ENCODE data around the gene KCNH2. TPM values are rescaled to one million over a fixed set of nuclear protein-coding genes. Genes with fewer than 3 reads are reported as not detected.
"Not testable (repeated sequence)": the region's sequence is repeated elsewhere in the genome, so short reads cannot be mapped to it uniquely, and the experiment has no call there.

KCNH2 gene
- total RNA-seq, 4 donors from 2014 or later, result 2.4 to 8.5 (median 3.4) TPM

GRCh38 chr7:150914196-150914595 is 63.9 kb downstream of the KCNH2 start:
- TF ChIP-seq, protein P1, sequence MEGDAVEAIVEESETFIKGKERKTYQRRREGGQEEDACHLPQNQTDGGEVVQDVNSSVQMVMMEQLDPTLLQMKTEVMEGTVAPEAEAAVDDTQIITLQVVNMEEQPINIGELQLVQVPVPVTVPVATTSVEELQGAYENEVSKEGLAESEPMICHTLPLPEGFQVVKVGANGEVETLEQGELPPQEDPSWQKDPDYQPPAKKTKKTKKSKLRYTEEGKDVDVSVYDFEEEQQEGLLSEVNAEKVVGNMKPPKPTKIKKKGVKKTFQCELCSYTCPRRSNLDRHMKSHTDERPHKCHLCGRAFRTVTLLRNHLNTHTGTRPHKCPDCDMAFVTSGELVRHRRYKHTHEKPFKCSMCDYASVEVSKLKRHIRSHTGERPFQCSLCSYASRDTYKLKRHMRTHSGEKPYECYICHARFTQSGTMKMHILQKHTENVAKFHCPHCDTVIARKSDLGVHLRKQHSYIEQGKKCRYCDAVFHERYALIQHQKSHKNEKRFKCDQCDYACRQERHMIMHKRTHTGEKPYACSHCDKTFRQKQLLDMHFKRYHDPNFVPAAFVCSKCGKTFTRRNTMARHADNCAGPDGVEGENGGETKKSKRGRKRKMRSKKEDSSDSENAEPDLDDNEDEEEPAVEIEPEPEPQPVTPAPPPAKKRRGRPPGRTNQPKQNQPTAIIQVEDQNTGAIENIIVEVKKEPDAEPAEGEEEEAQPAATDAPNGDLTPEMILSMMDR (IDR thresholded peaks at IDR 0.05), result no peak
- TF ChIP-seq POLR2A (IDR thresholded peaks at IDR 0.05), result no peak
- Histone ChIP-seq H3K4me1 (peaks cover 0 to 7% (median 0%) of the 10 kb centered on the region in 4 donors), H3K27ac (no peak overlapping the region), H3K36me3 (no peaks in the 10 kb centered on the region), H3K9me3 (no peaks in the 10 kb centered on the region), H3K4me3 (no peak overlapping the region), H3K27me3 (no peaks in the 10 kb centered on the region)
- no peak for DNase-seq

- TF ChIP-seq, protein P1 (IDR thresholded peaks at IDR 0.05), result no peak
- TF ChIP-seq POLR2A (IDR thresholded peaks at IDR 0.05), result no peak
- Histone ChIP-seq H3K27ac (no peak overlapping the region), H3K36me3 (no peaks in the 10 kb centered on the region), H3K4me1 (no peaks in the 10 kb centered on the region), H3K9me3 (no peaks in the 10 kb centered on the region), H3K4me3 (no peak overlapping the region), H3K27me3 (no peaks in the 10 kb centered on the region)
- DNase-seq, result no peak
Observed at GRCh38 chr7:150912427-150912826, 65.7 kb downstream of the KCNH2 start.

DNA sequence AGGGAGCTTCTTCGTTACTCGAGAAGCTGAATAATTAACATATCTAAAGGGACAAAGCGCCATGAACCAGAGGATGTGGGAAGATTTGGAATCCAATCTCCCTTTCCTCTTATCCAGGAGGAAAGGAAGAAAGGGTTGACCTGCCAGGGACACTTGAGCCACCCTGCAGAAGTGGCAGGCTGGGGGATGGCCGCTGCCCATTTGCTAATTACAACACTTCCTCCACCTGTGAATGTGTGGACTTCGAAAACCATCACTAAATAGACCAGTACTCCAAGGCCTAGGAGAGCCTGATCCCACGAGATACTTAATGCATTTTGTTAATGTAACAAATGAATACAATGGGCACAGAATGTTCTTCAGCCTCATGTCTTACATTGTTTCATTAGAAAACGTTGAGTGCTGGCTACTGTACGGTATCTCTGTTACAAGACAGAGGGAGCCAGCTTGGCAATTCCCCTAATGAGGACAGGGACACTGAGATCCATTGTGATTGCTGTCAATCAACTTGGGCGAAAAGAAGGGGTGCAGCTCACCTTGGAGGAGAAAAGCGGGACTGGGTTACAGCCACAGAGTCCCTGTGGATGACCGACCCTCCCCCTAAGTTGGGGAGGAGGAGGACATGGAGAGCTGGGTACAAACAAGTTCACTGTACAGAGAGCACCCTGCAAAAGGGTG is 66.4 kb downstream of the KCNH2 start:
- Histone ChIP-seq H3K9me3 (no peaks in the 10 kb centered on the region), H3K36me3 (no peaks in the 10 kb centered on the region), H3K27ac (no peak overlapping the region), H3K4me1 (no peaks in the 10 kb centered on the region), H3K4me3 (no peak overlapping the region), H3K27me3 (no peaks in the 10 kb centered on the region)
- DNase-seq, result no peak
- no peak for TF ChIP-seq POLR2A (IDR thresholded peaks at IDR 0.05)
- TF ChIP-seq, protein P1 (IDR thresholded peaks at IDR 0.05), result no peak

- H3K27ac ChIP-seq, result no peak overlapping the region
- H3K4me1 ChIP-seq, result no peaks in the 10 kb centered on the region
- no peak overlapping the region for H3K4me3 ChIP-seq
- TF ChIP-seq, protein P1 (IDR thresholded peaks at IDR 0.05), result no peak
- no peak for TF ChIP-seq POLR2A (IDR thresholded peaks at IDR 0.05)
- H3K27me3 ChIP-seq, result no peaks in the 10 kb centered on the region
- no peaks in the 10 kb centered on the region for H3K36me3 ChIP-seq
- no peak for DNase-seq
- no peaks in the 10 kb centered on the region for H3K9me3 ChIP-seq
Observed at GRCh38 chr7:150910996-150911422, 67.1 kb downstream of the KCNH2 start.

- not testable (repeated sequence) for DNase-seq, H3K27me3 ChIP-seq, H3K27ac ChIP-seq, H3K9me3 ChIP-seq, H3K4me3 ChIP-seq, H3K4me1 ChIP-seq, H3K36me3 ChIP-seq
Observed at GRCh38 chr7:150910305-150910995, 67.7 kb downstream of the KCNH2 start.

DNA sequence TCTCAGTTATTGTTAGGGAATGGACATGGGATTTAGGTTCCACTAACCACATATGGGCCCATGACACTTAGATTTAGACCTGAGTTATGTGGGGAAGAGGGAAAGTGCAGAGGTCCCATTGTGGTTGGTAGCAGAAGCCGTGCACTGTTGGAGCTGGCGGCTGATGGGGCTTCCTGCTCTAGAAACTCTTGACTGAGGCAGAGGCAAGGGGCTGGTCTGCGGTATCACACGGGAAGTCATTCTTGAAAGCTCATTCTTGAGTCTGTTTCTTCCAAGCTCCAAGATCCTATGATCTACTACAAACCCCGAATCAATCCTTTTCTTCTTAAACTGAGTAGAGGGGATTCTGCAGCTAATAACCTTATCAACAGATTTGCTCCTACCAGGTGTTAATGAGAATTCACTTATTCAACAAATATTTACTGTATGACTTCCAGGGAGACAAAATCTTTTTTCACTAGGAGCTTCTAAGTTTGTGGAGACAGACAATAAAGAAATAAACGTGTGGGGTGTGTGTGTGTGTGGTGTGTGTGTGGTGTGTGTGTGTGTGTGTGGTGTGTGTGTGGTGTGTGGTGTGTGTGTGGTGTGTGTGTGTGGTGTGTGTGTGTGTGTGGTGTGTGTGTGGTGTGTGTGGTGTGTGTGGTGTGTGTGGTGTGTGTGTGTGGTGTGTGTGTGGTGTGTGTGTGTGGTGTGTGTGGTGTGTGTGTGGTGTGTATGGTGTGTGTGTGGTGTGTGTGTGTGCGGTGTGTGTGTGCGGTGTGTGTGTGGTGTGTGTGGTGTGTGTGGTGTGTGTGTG is 68.7 kb downstream of the KCNH2 start:
- Histone ChIP-seq H3K27ac (no peak overlapping the region), H3K36me3 (no peaks in the 10 kb centered on the region), H3K4me1 (peaks cover 0 to 1% (median under 1%) of the 10 kb centered on the region in 4 donors), H3K27me3 (no peaks in the 10 kb centered on the region), H3K4me3 (no peak overlapping the region), H3K9me3 (no peaks in the 10 kb centered on the region)
- no peak for TF ChIP-seq POLR2A (IDR thresholded peaks at IDR 0.05)
- TF ChIP-seq, protein P1 (IDR thresholded peaks at IDR 0.05), result no peak
- peak in 1 of 3 donors; percentile 61 for DNase-seq
